Muscle of arm (tissue), 12 donors: ENCODE measurements around the gene MYO1D. TPM values are rescaled to one million over a fixed set of nuclear protein-coding genes. Genes with fewer than 3 reads are reported as not detected.
"Not testable (repeated sequence)": the region's sequence is repeated elsewhere in the genome, so short reads cannot be mapped to it uniquely, and the experiment has no call there.

Source experiments
- DNase-seq: peaks from one replicate; pipeline ENCODE4 v3.0.0-alpha.2; 2013
- polyA plus RNA-seq, 12 donors: library from polyadenylated mRNA; unstranded; fragments of 120-200 nt; gene quantifications; one replicate each; pipeline ENCODE4 v1.2.1, GENCODE V29; 2013; ENCODE audit not compliant: insufficient read length in 12 of 12

MYO1D gene
- polyA plus RNA-seq, 12 donors = 3.5 to 24.5 (median 6.2) TPM; not detected in 1

DNA sequence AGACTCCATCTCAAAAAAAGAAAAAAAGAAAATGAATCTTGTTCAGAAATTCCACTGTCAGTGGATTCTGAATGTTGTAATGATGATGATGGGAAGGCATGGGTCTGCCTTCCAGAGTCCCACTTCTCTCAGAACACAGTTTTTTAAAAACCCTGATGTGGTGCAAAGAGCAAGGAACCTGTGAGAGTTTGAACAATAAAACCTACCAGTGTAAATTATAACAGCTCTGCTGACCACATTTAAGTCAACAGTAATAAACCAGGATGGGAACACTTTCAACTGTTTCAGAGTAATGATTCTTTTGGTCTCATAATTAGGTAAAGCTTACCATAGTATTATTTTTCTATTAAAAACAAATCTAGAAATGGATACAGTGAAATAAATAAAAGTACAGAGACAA is 99.0 kb downstream of the MYO1D start:
- no peak for DNase-seq

DNA sequence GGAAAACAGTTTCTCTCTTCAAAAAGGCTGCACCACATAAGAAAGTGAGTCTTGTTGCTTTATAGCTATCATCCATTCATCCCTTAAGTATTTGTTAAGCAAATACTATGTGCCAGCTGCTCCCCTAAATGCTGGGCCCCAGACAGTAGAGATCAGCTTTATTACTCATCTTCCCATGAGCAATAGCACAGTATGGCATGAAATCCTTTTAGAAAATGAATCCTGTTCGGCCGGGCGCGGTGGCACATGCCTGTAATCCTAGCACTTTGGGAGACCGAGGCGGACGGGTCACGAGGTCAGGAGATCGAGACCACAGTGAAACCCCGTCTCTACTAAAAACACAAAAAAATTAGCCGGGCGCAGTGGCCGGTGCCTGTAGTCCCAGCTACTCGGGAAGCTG is 99.5 kb downstream of the MYO1D start:
- no peak for DNase-seq

GRCh38 chr17:32774695-32775084 is 102.2 kb downstream of the MYO1D start:
- no peak for DNase-seq

DNA sequence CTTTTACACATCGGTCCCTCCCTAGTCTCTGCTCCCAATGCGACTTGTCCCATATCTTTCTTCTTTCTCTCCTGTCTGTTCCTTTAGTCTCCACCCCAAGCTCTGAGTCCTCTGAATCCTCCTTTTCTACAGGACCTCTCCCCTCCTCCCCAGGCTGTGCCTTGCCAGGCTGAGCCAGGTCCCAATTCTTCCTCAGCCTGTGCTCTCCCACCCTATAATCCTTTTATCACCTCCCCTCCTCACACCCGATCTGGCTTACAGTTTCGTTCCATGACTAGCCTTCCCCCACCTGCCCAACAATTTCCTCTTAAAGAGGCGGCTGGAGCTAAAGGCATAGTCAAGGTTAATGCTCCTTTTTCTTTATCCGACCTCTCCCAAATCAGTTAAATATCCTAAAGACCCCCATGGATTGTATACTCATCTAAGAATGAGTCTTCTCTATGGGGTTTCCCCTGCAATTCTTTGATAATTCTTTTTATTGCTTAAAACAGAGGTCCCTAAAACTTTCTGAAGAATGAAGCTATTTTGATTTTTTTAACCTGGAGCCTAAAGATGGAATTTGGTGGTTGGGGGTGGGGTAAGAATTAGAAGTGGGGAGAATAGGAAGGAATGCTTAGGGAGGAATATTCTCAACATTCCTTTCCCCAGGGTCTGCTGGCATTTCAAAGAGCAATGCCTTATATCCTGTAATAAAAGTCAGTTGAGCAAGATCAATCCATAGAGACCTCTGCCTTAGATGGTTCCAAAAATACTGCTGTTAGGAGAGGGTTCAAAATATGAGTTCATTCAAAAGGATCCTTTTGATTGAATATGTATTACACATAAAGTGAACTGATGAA is 102.8 kb downstream of the MYO1D start:
- no peak for DNase-seq

DNA sequence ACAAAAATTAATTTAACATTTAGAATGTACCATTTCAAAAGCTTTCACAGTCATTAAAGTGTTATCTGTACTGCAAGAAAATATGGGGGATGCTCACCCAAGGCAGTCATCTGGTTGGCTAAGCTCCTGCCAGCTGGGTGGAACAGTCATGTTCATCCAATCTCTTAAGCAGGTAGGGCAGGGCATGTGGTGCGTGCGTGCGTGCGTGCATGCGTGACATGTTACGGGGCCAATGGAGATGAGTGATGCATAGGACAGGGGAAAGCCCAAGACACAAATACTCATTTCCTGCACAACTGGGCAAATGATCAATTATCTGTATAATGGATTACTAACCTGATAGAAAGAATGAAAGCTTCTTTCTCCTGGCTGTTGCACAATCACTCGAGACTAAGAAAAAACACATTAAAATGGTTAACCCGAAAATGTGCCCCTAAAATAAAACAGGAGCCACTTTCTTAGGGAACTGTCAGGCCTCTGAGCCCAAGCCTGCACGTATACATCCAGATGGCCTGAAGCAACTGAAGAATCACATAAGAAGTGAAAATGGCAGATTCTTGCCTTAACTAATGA is 104.4 kb downstream of the MYO1D start:
- DNase-seq = no peak

- no peak for DNase-seq
Measured at GRCh38 chr17:32771396-32771795, 105.5 kb downstream of the MYO1D start.

GRCh38 chr17:32769846-32770245 is 107.1 kb downstream of the MYO1D start:
- DNase-seq = no peak

- DNase-seq = no peak
Measured at GRCh38 chr17:32763855-32764439, 113.0 kb downstream of the MYO1D start.

GRCh38 chr17:32759476-32759875 is 117.4 kb downstream of the MYO1D start:
- DNase-seq = no peak

DNA sequence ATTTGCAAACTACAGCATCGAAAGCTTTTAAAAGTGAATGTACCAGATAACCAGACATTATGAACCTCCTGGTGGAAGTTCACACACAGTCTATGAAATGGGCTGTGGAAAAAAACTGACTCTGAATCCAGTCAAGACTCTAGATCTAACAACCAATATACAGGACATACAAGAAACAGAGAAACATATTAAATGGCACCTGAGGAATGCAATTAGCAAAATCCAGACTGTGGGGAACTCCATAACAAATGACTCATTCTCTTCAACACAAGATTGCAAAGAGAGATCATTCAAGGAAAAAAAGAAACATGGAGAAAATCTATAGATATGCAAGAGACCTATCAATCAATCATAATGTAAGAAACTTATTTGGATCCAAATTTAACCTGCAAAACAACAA is 119.0 kb downstream of the MYO1D start:
- no peak for DNase-seq

DNA sequence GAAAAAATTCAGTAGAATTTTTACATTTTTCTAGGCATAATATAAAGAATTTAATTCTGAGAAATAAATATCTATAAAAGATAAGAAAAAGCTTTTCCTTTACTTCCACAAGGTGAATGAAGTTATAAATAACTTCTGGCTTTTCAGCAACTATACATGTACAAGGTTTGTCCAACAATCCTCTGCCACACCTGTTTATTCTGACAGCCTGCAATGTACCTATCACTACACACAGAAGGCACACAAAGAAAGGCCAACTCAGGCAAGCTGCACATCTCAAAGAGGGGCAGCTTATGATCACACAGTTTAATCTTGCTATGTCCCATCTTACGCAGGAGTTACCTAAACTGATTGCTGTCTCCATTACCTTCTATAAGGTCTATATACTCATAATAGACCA is 120.2 kb downstream of the MYO1D start:
- DNase-seq = no peak

DNA sequence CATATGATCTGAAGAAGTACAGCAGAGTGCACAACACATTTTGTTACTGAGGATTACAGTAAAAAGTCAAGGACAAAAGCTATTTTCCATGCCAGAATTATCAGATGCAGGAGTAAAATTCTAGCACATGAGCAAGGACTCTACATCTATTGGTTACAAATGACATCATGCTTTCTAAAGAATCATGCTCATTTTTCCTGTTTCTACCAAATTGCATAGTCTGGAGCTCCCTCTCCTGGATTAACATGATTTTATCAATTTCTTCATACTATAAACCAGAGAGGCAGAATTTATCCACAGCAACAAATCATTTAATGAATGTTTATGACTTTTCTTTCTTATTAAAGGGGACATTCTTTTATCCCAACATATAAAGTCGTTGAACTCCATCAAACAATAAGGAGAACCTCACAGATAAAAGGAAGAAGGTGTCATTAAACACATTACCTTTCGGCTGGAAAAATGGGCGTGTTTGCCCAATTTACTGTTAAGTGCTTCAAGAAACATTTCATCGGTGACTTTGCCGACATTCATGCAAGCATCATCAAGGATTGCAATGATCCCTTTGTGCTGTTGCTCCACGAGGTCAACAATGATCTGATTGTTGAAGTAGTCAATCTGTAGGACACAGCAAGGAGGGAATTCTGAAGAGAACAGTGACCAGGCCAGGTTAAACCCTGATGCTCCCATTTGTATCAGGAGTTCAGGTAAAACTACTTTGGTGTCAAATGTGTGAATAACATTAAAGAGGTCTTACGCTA is 121.7 kb downstream of the MYO1D start:
- DNase-seq = peak; percentile 67

- no peak for DNase-seq
Measured at GRCh38 chr17:32752934-32753333, 124.0 kb downstream of the MYO1D start.

GRCh38 chr17:32747856-32748255 is 129.1 kb downstream of the MYO1D start:
- no peak for DNase-seq

DNA sequence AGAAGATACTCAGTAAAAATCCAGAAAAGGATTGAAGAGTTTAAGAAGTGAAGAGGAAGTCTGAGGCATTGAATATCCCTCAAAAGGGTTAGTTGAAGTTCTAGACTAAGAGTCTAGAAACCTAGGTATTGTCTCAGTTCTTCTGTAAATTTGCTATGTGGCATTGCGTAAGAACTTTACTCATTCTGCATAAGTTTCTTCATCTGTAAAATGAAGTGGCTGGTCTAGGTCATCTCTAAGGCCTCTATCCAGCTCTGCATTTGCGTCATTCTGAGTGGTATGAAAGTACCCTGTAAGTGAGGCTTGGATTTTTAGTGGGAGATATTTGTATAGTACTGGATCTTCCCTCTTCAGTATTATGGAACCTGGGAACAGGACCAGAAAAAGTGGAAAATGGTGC is 130.2 kb downstream of the MYO1D start:
- no peak for DNase-seq

- DNase-seq = no peak
Measured at GRCh38 chr17:32746280-32746679, 130.6 kb downstream of the MYO1D start.

- peak; percentile 4 for DNase-seq
Measured at GRCh38 chr17:32742681-32743538, 134.0 kb downstream of the MYO1D start.

- DNase-seq = no peak
Measured at GRCh38 chr17:32741381-32741780, 135.5 kb downstream of the MYO1D start.

DNA sequence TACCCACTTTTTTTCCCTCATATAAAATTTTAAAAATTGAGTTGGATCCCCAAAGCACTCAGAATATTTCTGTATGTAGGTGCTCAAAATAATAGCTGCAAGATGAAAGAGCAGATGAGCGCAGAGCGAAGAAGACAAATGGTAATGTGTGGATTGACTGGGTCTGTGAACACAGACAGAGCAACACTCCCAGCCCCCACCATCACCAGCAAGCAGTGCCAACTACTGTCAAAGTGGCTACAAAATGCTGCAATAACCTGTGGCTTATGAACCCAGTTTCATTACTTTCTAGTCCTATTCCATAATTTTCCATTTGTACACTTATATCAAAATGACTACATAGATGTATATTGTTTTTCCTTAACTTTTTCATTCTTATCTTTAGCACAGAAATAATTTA is 137.2 kb downstream of the MYO1D start:
- DNase-seq = no peak

- DNase-seq = not testable (repeated sequence)
Measured at GRCh38 chr17:32739151-32739550, 137.8 kb downstream of the MYO1D start.

- no peak for DNase-seq
Measured at GRCh38 chr17:32733401-32733800, 143.5 kb downstream of the MYO1D start.

DNA sequence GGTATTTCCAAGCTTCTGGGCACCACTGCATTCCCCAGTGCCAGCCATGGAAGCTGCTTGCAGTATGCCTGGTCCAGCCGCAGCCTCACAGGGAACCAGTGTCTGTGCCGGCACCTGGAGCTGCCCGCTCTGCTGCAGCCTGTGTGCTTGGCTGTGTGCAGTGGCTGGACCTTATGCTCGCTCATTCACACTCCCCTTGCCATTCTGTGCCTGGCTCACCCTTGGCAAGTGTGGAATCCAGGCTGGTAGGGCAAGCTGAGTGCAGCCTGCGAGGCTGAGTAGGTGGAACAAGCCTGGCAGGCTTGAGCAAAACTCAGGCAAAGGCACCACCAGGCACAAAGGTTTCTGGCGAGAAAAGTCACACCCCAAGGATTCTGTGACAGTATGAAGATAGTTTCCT is 144.0 kb downstream of the MYO1D start:
- DNase-seq = no peak
